Naive thymus-derived CD4-positive, alpha-beta T cell (primary cell): ENCODE measurements around the gene NHS. TPM values are rescaled to one million over a fixed set of nuclear protein-coding genes. Genes with fewer than 3 reads are reported as not detected.

Source experiments
- ATAC-seq: fragments of 150-1000 bp; cut with Tn5 transposase; 2 replicates; pipeline ENCODE4 v1.10.0; 2021; ENCODE audit warnings: mild to moderate bottlenecking, moderate library complexity
- CTCF ChIA-PET: fragments of 350-600 bp; sonication (Branson Sonifier 250); formaldehyde crosslinking; loops from one replicate; lab custom pipeline; 2021; ENCODE audit warnings: antibody characterized with exemption; lab: Charles Lee
- POLR2A ChIA-PET: fragments of 350-600 bp; sonication (Branson Sonifier 250); formaldehyde crosslinking; loops from one replicate; lab custom pipeline; 2021; ENCODE audit warnings: antibody characterized with exemption, inconsistent platforms; lab: Charles Lee
- DNase-seq, 9 donors: peaks; one replicate each; pipeline versions ENCODE4 v3.0.0 to v3.0.0-alpha.2; 2020 to 2022; ENCODE audit warnings: mixed read lengths in 1 of 9
- H3K27ac ChIP-seq: one replicate; pipeline ENCODE4 v1.7.0; 2013; ENCODE audit warnings: mild to moderate bottlenecking, low read depth, low read length, moderate library complexity
- H3K27me3 ChIP-seq, 2 donors: one replicate each; pipeline ENCODE4 v1.7.0; 2013; ENCODE audit warnings: low read length in 2 of 2, mild to moderate bottlenecking in 2 of 2, moderate library complexity in 2 of 2; ENCODE audit not compliant: control insufficient read depth in 2 of 2, insufficient read depth in 2 of 2
- H3K36me3 ChIP-seq, 3 experiments: 1 replicate in 2 of 3; 2 replicates in 1 of 3; pipeline ENCODE4 v1.7.0; 2013; ENCODE audit warnings: low read length in 3 of 3, mild to moderate bottlenecking in 3 of 3, moderate library complexity in 1 of 3; ENCODE audit not compliant: insufficient read depth in 3 of 3, control insufficient read depth in 2 of 3
- H3K4me1 ChIP-seq, 2 donors: one replicate each; pipeline ENCODE4 v1.7.0; 2013; ENCODE audit warnings: low read length in 2 of 2, mild to moderate bottlenecking in 2 of 2, moderate library complexity in 1 of 2; ENCODE audit not compliant: control insufficient read depth in 2 of 2, insufficient read depth in 2 of 2
- H3K4me3 ChIP-seq: 2 replicates; pipeline ENCODE4 v1.7.0; 2013; ENCODE audit warnings: mild to moderate bottlenecking, low read length
- H3K9me3 ChIP-seq, 3 experiments: 1 replicate in 2 of 3; 2 replicates in 1 of 3; pipeline ENCODE4 v1.7.0; 2013; ENCODE audit warnings: low read length in 3 of 3; ENCODE audit not compliant: control insufficient read depth in 2 of 3
- H3K27ac Mint-ChIP-seq, 9 donors: one replicate each; pipeline ENCODE4 v1.8.0; 2020 to 2022; ENCODE audit warnings: mixed read lengths in 9 of 9, mild to moderate bottlenecking in 8 of 9, moderate library complexity in 5 of 9, inconsistent platforms in 2 of 9
- H3K27me3 Mint-ChIP-seq, 5 donors: one replicate each; pipeline ENCODE4 v1.8.0; 2021 to 2022; ENCODE audit warnings: mixed read lengths in 5 of 5, mild to moderate bottlenecking in 1 of 5
- H3K36me3 Mint-ChIP-seq, 5 donors: one replicate each; pipeline ENCODE4 v1.8.0; 2020 to 2022; ENCODE audit warnings: mixed read lengths in 5 of 5, mild to moderate bottlenecking in 3 of 5, inconsistent platforms in 1 of 5
- H3K4me1 Mint-ChIP-seq, 7 donors: one replicate each; pipeline ENCODE4 v1.8.0; 2020 to 2022; ENCODE audit warnings: mixed read lengths in 7 of 7, mild to moderate bottlenecking in 3 of 7, inconsistent platforms in 1 of 7
- H3K4me3 Mint-ChIP-seq, 10 donors: one replicate each; pipeline ENCODE4 v1.8.0; 2020 to 2022; ENCODE audit warnings: mild to moderate bottlenecking in 10 of 10, mixed read lengths in 10 of 10, moderate library complexity in 6 of 10, inconsistent platforms in 2 of 10
- H3K9me3 Mint-ChIP-seq, 11 donors: one replicate each; pipeline ENCODE4 v1.8.0; 2020 to 2022; ENCODE audit warnings: mixed read lengths in 11 of 11, mild to moderate bottlenecking in 4 of 11, inconsistent platforms in 1 of 11, moderate library complexity in 1 of 11
- intact Hi-C, 2 donors: fragments of 100-400 bp; cut with micrococcal nuclease; formaldehyde crosslinking; loops; one replicate each; pipeline ENCODE4 v1.15.1; 2023
- polyA plus RNA-seq, 2 donors: library from polyadenylated mRNA; unstranded; fragments of 300-500 nt; fragmentation: Illumina TruSeq; gene quantifications; one replicate each; pipeline ENCODE4 v1.2.3, GENCODE V29; 2021
- total RNA-seq, 6 experiments: library from RNA in 5 of 6; stranded (reverse) in 5 of 6; gene quantifications; 1 replicate in 5 of 6; 2 replicates in 1 of 6; pipeline ENCODE4 v1.2.3 and lab custom pipeline; 2021 to 2026

NHS gene
- total and polyA plus RNA-seq, 7 experiments from 2014 or later = 0.02 to 2.6 (median 0.32) TPM; not detected in 1

- Mint-ChIP-seq H3K4me1 (no peaks in the 10 kb centered on the region), H3K27ac (no peak overlapping the region), H3K27me3 (no peaks in the 10 kb centered on the region), H3K4me3 (no peak overlapping the region), H3K36me3 (no peaks in the 10 kb centered on the region), H3K9me3 (peaks cover 0 to 1% (median 0%) of the 10 kb centered on the region in 11 donors)
- Histone ChIP-seq H3K4me3 (no peak overlapping the region), H3K9me3 (no peaks in the 10 kb centered on the region), H3K4me1 (no peaks in the 10 kb centered on the region), H3K36me3 (no peaks in the 10 kb centered on the region), H3K27me3 (no peaks in the 10 kb centered on the region), H3K27ac (no peak overlapping the region)
- no peak for DNase-seq
- intact Hi-C loops = no loop called here
- POLR2A ChIA-PET = no interaction called here
- ATAC-seq = no peak
- CTCF ChIA-PET = no interaction called here
These were observed 179.9 kb downstream of the NHS start for GRCh38 chrX:17554914-17555313.

GRCh38 chrX:17555846-17556245 is 180.8 kb downstream of the NHS start:
- no peaks in the 10 kb centered on the region for H3K27me3 Mint-ChIP-seq
- H3K27ac Mint-ChIP-seq = no peak overlapping the region
- peaks cover 0 to 1% (median 0%) of the 10 kb centered on the region in 11 donors for H3K9me3 Mint-ChIP-seq
- no peak overlapping the region for H3K4me3 Mint-ChIP-seq
- no peaks in the 10 kb centered on the region for H3K4me1 Mint-ChIP-seq
- Histone ChIP-seq H3K9me3 (no peaks in the 10 kb centered on the region), H3K4me3 (no peak overlapping the region), H3K36me3 (no peaks in the 10 kb centered on the region), H3K27me3 (no peaks in the 10 kb centered on the region), H3K27ac (no peak overlapping the region), H3K4me1 (no peaks in the 10 kb centered on the region)
- DNase-seq = no peak
- POLR2A ChIA-PET = no interaction called here
- H3K36me3 Mint-ChIP-seq = no peaks in the 10 kb centered on the region
- intact Hi-C loops = no loop called here
- ATAC-seq = no peak
- CTCF ChIA-PET = no interaction called here

GRCh38 chrX:17559728-17560379 is 184.9 kb downstream of the NHS start:
- Mint-ChIP-seq H3K4me3 (no peak overlapping the region), H3K27me3 (peaks cover 0 to 2% (median 0%) of the 10 kb centered on the region in 5 donors), H3K9me3 (peaks cover 0 to 1% (median 0%) of the 10 kb centered on the region in 11 donors), H3K4me1 (peaks cover 0 to 9% (median 0%) of the 10 kb centered on the region in 7 donors), H3K36me3 (no peaks in the 10 kb centered on the region), H3K27ac (no peak overlapping the region)
- Histone ChIP-seq H3K36me3 (no peaks in the 10 kb centered on the region), H3K4me3 (no peak overlapping the region), H3K27ac (no peak overlapping the region), H3K27me3 (no peaks in the 10 kb centered on the region), H3K9me3 (no peaks in the 10 kb centered on the region), H3K4me1 (no peaks in the 10 kb centered on the region)
- ChIA-PET POLR2A (no interaction called here), CTCF (no interaction called here)
- intact Hi-C loops = no loop called here
- DNase-seq (no peak), ATAC-seq (no peak)

GRCh38 chrX:17560385-17560784 is 185.4 kb downstream of the NHS start:
- H3K9me3 ChIP-seq = no peaks in the 10 kb centered on the region
- H3K9me3 Mint-ChIP-seq = no peaks in the 10 kb centered on the region
- H3K4me3 Mint-ChIP-seq = no peak overlapping the region
- H3K4me1 ChIP-seq = no peaks in the 10 kb centered on the region
- ChIA-PET CTCF (no interaction called here), POLR2A (no interaction called here)
- no peak overlapping the region for H3K27ac ChIP-seq
- H3K4me3 ChIP-seq = no peak overlapping the region
- intact Hi-C loops = no loop called here
- H3K27me3 Mint-ChIP-seq = peaks cover 0 to 2% (median 0%) of the 10 kb centered on the region in 5 donors
- H3K36me3 ChIP-seq = no peaks in the 10 kb centered on the region
- ATAC-seq (no peak), DNase-seq (no peak)
- H3K27me3 ChIP-seq = no peaks in the 10 kb centered on the region
- no peak overlapping the region for H3K27ac Mint-ChIP-seq
- H3K36me3 Mint-ChIP-seq = no peaks in the 10 kb centered on the region
- H3K4me1 Mint-ChIP-seq = peaks cover 0 to 9% (median 0%) of the 10 kb centered on the region in 7 donors

GRCh38 chrX:17563076-17563475 is 188.1 kb downstream of the NHS start:
- H3K4me3 Mint-ChIP-seq = no peak overlapping the region
- no peaks in the 10 kb centered on the region for H3K36me3 ChIP-seq
- intact Hi-C loops = no loop called here

GRCh38 chrX:17563515-17563914 is 188.5 kb downstream of the NHS start:
- ChIA-PET CTCF (no interaction called here), POLR2A (no interaction called here)
- H3K27me3 ChIP-seq = no peaks in the 10 kb centered on the region
- DNase-seq (no peak), ATAC-seq (no peak)
- no peaks in the 10 kb centered on the region for H3K36me3 ChIP-seq
- no peaks in the 10 kb centered on the region for H3K9me3 ChIP-seq
- Mint-ChIP-seq H3K36me3 (no peaks in the 10 kb centered on the region), H3K27ac (no peak overlapping the region), H3K9me3 (peaks cover 0 to 2% (median 0%) of the 10 kb centered on the region in 11 donors), H3K4me1 (peaks cover 0 to 9% (median 1%) of the 10 kb centered on the region in 7 donors), H3K4me3 (no peak overlapping the region), H3K27me3 (peaks cover 0 to 2% (median 0%) of the 10 kb centered on the region in 5 donors)
- no peak overlapping the region for H3K27ac ChIP-seq
- intact Hi-C loops = no loop called here
- no peak overlapping the region for H3K4me3 ChIP-seq
- H3K4me1 ChIP-seq = no peaks in the 10 kb centered on the region

More at GRCh38 chrX:17563076-17563475, 188.1 kb downstream of the NHS start:
- Histone ChIP-seq H3K27me3 (no peaks in the 10 kb centered on the region), H3K9me3 (no peaks in the 10 kb centered on the region), H3K4me3 (no peak overlapping the region), H3K27ac (no peak overlapping the region), H3K4me1 (no peaks in the 10 kb centered on the region)
- ChIA-PET CTCF (no interaction called here), POLR2A (no interaction called here)
- no peaks in the 10 kb centered on the region for H3K36me3 Mint-ChIP-seq
- peaks cover 0 to 2% (median 0%) of the 10 kb centered on the region in 11 donors for H3K9me3 Mint-ChIP-seq
- ATAC-seq (no peak), DNase-seq (no peak)
- H3K27me3 Mint-ChIP-seq = peaks cover 0 to 2% (median 0%) of the 10 kb centered on the region in 5 donors
- no peak overlapping the region for H3K27ac Mint-ChIP-seq
- H3K4me1 Mint-ChIP-seq = peaks cover 0 to 9% (median 1%) of the 10 kb centered on the region in 7 donors
